HG03280 (cell line): Measurements from ENCODE around the gene IFI27L2.
A peak's percentile ranks its signal among the peaks of the same experiment; 100 is the strongest.

Experiments used
- ATAC-seq: cut with Tn5 transposase; IDR thresholded peaks from one replicate; pipeline ENCODE4 v1.9.1; 2021; ENCODE audit warnings: mild to moderate bottlenecking, moderate library complexity; ENCODE audit not compliant: unreplicated experiment

IFI27L2 gene

GRCh38 chr14:94103554-94104150 lies 25.8 kb downstream of the IFI27L2 start:
- ATAC-seq = no peak

- no peak for ATAC-seq
Measured at GRCh38 chr14:94102768-94103482, 26.5 kb downstream of the IFI27L2 start.

GRCh38 chr14:94101748-94102147 lies 27.7 kb downstream of the IFI27L2 start:
- no peak for ATAC-seq

GRCh38 chr14:94100847-94101246 lies 28.6 kb downstream of the IFI27L2 start:
- ATAC-seq = no peak

GRCh38 chr14:94099006-94099405 lies 30.4 kb downstream of the IFI27L2 start:
- ATAC-seq = no peak

- no peak for ATAC-seq
Measured at GRCh38 chr14:94098326-94098992, 30.9 kb downstream of the IFI27L2 start.

GRCh38 chr14:94097091-94097490 lies 32.3 kb downstream of the IFI27L2 start:
- no peak for ATAC-seq

- ATAC-seq = no peak
Measured at GRCh38 chr14:94093418-94093817, 36.0 kb downstream of the IFI27L2 start.

- no peak for ATAC-seq
Measured at GRCh38 chr14:94089479-94089878, 39.9 kb downstream of the IFI27L2 start.

GRCh38 chr14:94088516-94088915 lies 40.9 kb downstream of the IFI27L2 start:
- ATAC-seq = no peak

GRCh38 chr14:94087891-94088290 lies 41.5 kb downstream of the IFI27L2 start:
- ATAC-seq = no peak

GRCh38 chr14:94081386-94081820 lies 48.0 kb downstream of the IFI27L2 start:
- peak; percentile 29 for ATAC-seq

- ATAC-seq = peak; percentile 99
Measured at GRCh38 chr14:94080621-94081385, 48.6 kb downstream of the IFI27L2 start, which contains the start of the genes DDX24 and IFI27L1. TSS of gene DDX24 (minus strand) at chr14:94081202. CDS start at chr14:94079742, 1,460 bp downstream. TSS of gene IFI27L1 (plus strand) at chr14:94081310. CDS start at chr14:94096938, 15,628 bp downstream.

GRCh38 chr14:94079891-94080620 lies 49.3 kb downstream of the IFI27L2 start:
- ATAC-seq = no peak

GRCh38 chr14:94077823-94078222 lies 51.6 kb downstream of the IFI27L2 start:
- no peak for ATAC-seq
